Stimulated activated CD4-positive, alpha-beta T cell treated with anti-CD3 and anti-CD28 coated beads, Interleukin-1b, Interleukin-23, amount 100 ng/mL, for 1 hour (primary cell): Measurements from ENCODE around the gene RAB40C.

Source experiments
- DNase-seq, 2 donors: peaks; one replicate each; pipeline ENCODE4 v3.0.0-alpha.2; 2020; ENCODE audit warnings: low read depth in 2 of 2

Gene RAB40C

GRCh38 chr16:646679-647172 is 56.9 kb downstream of the RAB40C start:
- DNase-seq: no peak

GRCh38 chr16:647173-647902 is 57.5 kb downstream of the RAB40C start:
- no peak for DNase-seq

GRCh38 chr16:648071-648780 is 58.4 kb downstream of the RAB40C start:
- no peak for DNase-seq

GRCh38 chr16:648781-649589 is 59.1 kb downstream of the RAB40C start, which contains the start of gene WDR90:
WDR90 (plus strand) TSS chr16:649365; CDS start chr16:649417, 52 bp downstream.
- peak; percentile 78 to 84 for DNase-seq

- no peak for DNase-seq
These were observed 59.8 kb downstream of the RAB40C start for GRCh38 chr16:649631-650030.

GRCh38 chr16:651844-652243 is 62.0 kb downstream of the RAB40C start:
- no peak for DNase-seq

GRCh38 chr16:652454-653305 is 62.8 kb downstream of the RAB40C start:
- DNase-seq: no peak

- DNase-seq: no peak
These were observed 64.2 kb downstream of the RAB40C start for GRCh38 chr16:654034-654433.

- DNase-seq: no peak
These were observed 67.6 kb downstream of the RAB40C start for GRCh38 chr16:657487-657886.

- no peak for DNase-seq
These were observed 69.1 kb downstream of the RAB40C start for GRCh38 chr16:658679-659571.

- DNase-seq: no peak
These were observed 69.8 kb downstream of the RAB40C start for GRCh38 chr16:659618-660017.

- no peak for DNase-seq
These were observed 70.2 kb downstream of the RAB40C start for GRCh38 chr16:660132-660458.

GRCh38 chr16:660459-661183 is 70.8 kb downstream of the RAB40C start:
- DNase-seq: peak; percentile 36 to 50

GRCh38 chr16:661184-661821 is 71.4 kb downstream of the RAB40C start:
- no peak for DNase-seq

- no peak for DNase-seq
These were observed 72.2 kb downstream of the RAB40C start for GRCh38 chr16:662095-662494.

- DNase-seq: no peak
These were observed 72.7 kb downstream of the RAB40C start for GRCh38 chr16:662597-662996.

GRCh38 chr16:666572-666971 is 76.7 kb downstream of the RAB40C start:
- DNase-seq: no peak

GRCh38 chr16:667113-667779 is 77.4 kb downstream of the RAB40C start:
- no peak for DNase-seq
